ENCODE data around the gene TBC1D22A. TPM values are rescaled to one million over a fixed set of nuclear protein-coding genes. Genes with fewer than 3 reads are reported as not detected.

Gene TBC1D22A
- total RNA-seq, 1 donor from 2014 or later = 24.2 TPM

DNA sequence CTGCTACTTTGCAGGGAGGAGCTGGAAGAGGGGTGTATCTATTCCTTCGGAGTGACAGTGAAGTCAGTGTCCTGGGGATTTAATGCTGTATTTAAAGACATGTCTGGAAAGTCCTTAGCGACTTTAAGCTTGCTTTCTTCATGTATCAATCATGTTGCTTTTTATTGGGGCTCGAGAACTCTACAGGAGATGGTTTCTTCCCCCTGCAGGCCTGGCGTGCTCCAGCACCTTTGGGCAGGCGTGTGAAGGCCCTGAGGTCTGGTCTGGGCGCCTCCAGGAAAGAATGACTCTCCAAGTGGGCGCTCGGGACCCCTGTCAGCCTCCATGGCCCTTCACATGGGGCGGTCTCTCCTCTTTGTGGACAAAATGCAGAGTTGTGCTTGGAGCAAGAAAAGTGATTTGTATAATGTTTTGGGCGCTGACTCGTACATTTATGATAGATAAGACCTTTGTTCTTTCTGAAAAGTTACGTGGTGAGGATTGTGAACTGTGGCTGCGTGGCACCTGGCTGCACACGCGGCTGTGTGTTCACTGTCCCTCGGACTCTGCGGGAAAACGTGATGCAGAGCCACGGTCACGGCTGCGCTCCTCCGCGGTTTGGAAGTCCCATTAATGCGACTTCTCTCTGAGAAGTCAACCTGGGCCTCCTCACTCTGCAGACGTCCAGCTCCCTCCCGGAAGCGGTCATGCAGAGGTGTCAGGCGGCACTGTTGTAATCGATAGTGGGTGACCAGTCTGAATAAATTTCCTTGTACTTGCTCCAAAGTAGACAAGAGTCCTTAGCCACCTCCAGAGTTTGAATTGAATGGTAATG lies 282.5 kb downstream of the TBC1D22A start:
- Histone ChIP-seq H3K4me3 (ENCODE audit: insufficient read depth, low read depth, low read length) (no peak overlapping the region), H3K4me2 (ENCODE audit: low read length) (no peak overlapping the region), H3K9ac (ENCODE audit: low read length) (no peak overlapping the region), H2AFZ (ENCODE audit: low read depth, low read length) (no peak overlapping the region), H3K9me3 (ENCODE audit: insufficient read depth, low read depth, low read length) (no peaks in the 10 kb centered on the region), H3K36me3 (ENCODE audit: insufficient read depth, low read length) (no peaks in the 10 kb centered on the region), H4K20me1 (ENCODE audit: insufficient read depth, low read length) (peaks cover 29% of the 10 kb centered on the region), H3K4me1 (ENCODE audit: insufficient read depth, low read length) (no peaks in the 10 kb centered on the region), H3K27ac (ENCODE audit: low read depth, low read length) (no peak overlapping the region), H3K27me3 (ENCODE audit: insufficient read depth, low read length) (no peaks in the 10 kb centered on the region), H3K79me2 (ENCODE audit: insufficient read depth, low read length) (no peaks in the 10 kb centered on the region)
- Mint-ChIP-seq H3K4me1 (ENCODE audit: low read depth, unreplicated experiment) (peaks cover 8% of the 10 kb centered on the region), H3K9me3 (ENCODE audit: unreplicated experiment) (peaks cover 2% of the 10 kb centered on the region), H3K36me3 (ENCODE audit: low read depth, unreplicated experiment) (peaks cover 15% of the 10 kb centered on the region), H3K27ac (ENCODE audit: unreplicated experiment) (no peak overlapping the region), H3K27me3 (ENCODE audit: low read depth, unreplicated experiment) (no peaks in the 10 kb centered on the region), H3K4me3 (ENCODE audit: unreplicated experiment) (no peak overlapping the region)
- FAIRE-seq (no peak), DNase-seq (ENCODE audit: low read depth) (no peak)
- TF ChIP-seq, protein P1, sequence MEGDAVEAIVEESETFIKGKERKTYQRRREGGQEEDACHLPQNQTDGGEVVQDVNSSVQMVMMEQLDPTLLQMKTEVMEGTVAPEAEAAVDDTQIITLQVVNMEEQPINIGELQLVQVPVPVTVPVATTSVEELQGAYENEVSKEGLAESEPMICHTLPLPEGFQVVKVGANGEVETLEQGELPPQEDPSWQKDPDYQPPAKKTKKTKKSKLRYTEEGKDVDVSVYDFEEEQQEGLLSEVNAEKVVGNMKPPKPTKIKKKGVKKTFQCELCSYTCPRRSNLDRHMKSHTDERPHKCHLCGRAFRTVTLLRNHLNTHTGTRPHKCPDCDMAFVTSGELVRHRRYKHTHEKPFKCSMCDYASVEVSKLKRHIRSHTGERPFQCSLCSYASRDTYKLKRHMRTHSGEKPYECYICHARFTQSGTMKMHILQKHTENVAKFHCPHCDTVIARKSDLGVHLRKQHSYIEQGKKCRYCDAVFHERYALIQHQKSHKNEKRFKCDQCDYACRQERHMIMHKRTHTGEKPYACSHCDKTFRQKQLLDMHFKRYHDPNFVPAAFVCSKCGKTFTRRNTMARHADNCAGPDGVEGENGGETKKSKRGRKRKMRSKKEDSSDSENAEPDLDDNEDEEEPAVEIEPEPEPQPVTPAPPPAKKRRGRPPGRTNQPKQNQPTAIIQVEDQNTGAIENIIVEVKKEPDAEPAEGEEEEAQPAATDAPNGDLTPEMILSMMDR (IDR thresholded peaks at IDR 0.05; ENCODE audit: insufficient read depth, low read depth, low read length) = no peak
- TF ChIP-seq EZH2 (IDR thresholded peaks at IDR 0.05; ENCODE audit: insufficient read depth, low read length) = no peak

GRCh38 chr22:47045691-47046410 lies 283.4 kb downstream of the TBC1D22A start:
- no peak overlapping the region for H3K4me2 ChIP-seq (ENCODE audit: low read length)
- H3K27me3 ChIP-seq (ENCODE audit: insufficient read depth, low read length) = no peaks in the 10 kb centered on the region
- H3K27ac ChIP-seq (ENCODE audit: low read depth, low read length) = no peak overlapping the region
- no peak overlapping the region for H3K27ac Mint-ChIP-seq (ENCODE audit: unreplicated experiment)
- no peak for DNase-seq (ENCODE audit: low read depth)
- TF ChIP-seq, protein P1 (IDR thresholded peaks at IDR 0.05; ENCODE audit: insufficient read depth, low read depth, low read length) = no peak
- no peak for TF ChIP-seq EZH2 (IDR thresholded peaks at IDR 0.05; ENCODE audit: insufficient read depth, low read length)
- no peak overlapping the region for H3K4me3 ChIP-seq (ENCODE audit: insufficient read depth, low read depth, low read length)
- no peak for FAIRE-seq
- peaks cover 2% of the 10 kb centered on the region for H3K9me3 Mint-ChIP-seq (ENCODE audit: unreplicated experiment)
- H3K4me1 ChIP-seq (ENCODE audit: insufficient read depth, low read length) = no peaks in the 10 kb centered on the region
- H3K4me1 Mint-ChIP-seq (ENCODE audit: low read depth, unreplicated experiment) = peaks cover 8% of the 10 kb centered on the region
- no peaks in the 10 kb centered on the region for H3K27me3 Mint-ChIP-seq (ENCODE audit: low read depth, unreplicated experiment)
- peaks cover 13% of the 10 kb centered on the region for H3K36me3 Mint-ChIP-seq (ENCODE audit: low read depth, unreplicated experiment)
- H3K79me2 ChIP-seq (ENCODE audit: insufficient read depth, low read length) = no peaks in the 10 kb centered on the region
- H2AFZ ChIP-seq (ENCODE audit: low read depth, low read length) = no peak overlapping the region
- H3K9ac ChIP-seq (ENCODE audit: low read length) = no peak overlapping the region
- H3K36me3 ChIP-seq (ENCODE audit: insufficient read depth, low read length) = no peaks in the 10 kb centered on the region
- H3K9me3 ChIP-seq (ENCODE audit: insufficient read depth, low read depth, low read length) = no peaks in the 10 kb centered on the region
- no peak overlapping the region for H3K4me3 Mint-ChIP-seq (ENCODE audit: unreplicated experiment)
- peaks cover 29% of the 10 kb centered on the region for H4K20me1 ChIP-seq (ENCODE audit: insufficient read depth, low read length)

All from astrocyte (in vitro differentiated cells and primary cell).